ENCODE data around the gene ATP6V1E1.
"Not testable (repeated sequence)": the region's sequence is repeated elsewhere in the genome, so short reads cannot be mapped to it uniquely, and the experiment has no call there.

ATP6V1E1 gene

DNA sequence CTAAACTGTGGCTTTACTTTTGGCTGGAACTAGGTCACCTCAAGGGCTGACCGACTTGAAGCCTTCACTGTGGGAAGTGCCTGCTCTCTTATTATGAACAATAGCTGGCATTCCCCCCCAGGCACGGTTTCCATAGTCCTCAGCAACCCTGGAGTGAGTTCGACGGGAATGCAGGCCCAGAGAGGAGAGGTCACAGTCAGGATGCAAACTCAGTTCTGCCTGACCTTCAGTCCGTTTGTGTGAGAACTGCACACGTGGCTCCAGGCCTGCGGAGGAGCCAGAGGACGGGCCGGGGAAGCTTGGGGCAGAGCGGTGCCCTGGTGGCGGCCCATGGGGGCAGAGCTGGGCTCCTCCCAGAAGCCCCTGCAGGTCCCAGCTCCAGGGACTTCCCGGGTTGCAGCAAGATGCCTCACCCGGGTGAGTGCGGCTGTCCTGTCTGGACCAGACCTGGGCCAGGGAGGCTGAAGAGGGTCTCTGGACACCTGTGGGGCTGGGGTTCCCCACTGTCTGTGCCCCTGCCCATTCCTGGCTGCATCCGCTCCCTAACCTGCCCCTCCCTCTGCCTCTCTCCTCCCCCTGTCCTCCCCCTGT, 48.0 kb downstream of the ATP6V1E1 start:
- no peak for DNase-seq

GRCh38 chr22:17579535-17579981, 49.0 kb downstream of the ATP6V1E1 start:
- no peak for DNase-seq

DNA sequence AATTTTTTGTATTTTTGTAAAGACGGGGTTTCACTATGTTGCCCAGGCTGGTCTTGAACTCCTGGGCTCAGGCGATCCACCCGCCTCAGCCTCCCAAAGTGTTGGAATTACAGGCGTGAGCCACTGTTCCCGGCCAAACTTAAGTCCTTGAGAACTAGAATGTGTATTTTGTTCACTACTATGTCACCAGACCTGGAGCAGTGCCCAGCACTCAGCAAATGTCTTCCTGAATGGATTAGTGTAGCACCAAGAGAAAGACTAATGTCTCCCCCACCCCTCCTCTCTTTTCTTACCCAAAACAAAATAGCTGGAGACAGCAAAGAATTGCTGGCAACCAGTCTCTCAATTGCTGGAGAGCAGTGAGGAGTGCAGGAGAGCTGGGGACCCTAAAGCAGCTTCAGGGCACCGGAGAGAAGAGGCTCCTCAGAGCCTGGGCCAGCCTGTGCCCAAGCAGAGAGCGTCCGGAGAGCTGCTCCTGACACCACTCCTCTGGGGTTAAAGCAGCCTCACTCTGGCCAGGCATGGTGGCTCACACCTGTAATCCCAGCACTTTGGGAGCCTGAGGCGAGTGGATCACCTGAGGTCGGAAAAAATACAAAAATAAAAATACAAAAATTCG, 50.3 kb downstream of the ATP6V1E1 start:
- no peak for DNase-seq

DNA sequence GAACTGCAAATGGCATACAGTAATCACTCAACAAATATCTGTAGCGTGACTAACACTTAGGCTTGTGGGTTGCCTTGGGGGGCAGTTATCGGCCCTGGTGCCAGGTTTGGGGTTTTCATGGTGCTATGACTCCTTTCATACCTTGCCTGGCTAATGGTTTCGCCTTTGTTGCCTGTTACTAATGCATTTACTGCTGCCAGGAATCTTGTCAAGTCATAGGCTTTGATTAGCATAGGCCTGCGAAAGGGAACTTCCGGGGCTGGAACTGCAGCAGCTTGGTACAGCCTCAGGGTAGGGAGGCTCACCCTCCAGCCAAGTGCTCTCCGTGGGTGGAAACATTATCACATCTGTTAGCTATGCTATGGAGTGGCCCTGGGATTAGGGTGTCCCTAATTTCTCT, 52.1 kb downstream of the ATP6V1E1 start:
- no peak for DNase-seq

DNA sequence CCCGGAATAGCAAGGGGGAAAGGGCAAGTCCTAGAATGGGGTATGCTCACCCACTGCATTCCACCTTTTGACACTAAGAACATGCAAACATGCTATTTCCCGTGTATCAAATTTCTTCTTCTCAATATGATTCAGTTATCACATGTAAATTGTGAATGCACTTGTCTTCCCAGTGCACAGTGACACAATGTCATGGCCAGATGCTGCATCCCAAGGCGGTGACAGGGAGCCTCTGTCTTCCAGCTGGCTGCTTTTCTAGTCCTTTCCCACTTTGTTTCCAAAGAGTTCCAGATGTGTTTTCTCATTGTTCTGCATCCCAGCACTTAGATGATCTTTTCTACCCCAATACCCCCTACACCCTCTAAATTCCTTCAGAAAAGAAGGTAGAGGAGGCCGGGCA, 52.9 kb downstream of the ATP6V1E1 start:
- DNase-seq, result no peak

DNA sequence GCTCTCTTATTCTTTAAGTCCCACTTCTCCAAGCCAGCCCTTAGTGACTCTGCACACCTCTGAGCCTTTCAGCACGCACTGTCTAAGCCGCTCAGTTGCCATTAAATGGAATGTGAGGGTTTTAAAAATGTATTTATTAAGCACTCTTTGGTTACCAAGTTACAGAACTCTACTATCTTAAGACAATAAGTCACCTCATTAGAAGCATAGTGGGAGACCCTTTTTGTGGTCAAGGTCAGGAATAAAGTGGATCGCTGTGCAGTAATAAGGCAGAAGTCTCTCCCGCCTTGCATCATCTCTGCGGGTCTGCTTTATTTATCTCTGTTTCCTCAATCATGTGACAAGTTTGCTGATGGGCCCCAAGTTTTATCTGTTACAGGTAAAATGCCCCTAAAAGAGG, 53.4 kb downstream of the ATP6V1E1 start:
- no peak for DNase-seq

DNA sequence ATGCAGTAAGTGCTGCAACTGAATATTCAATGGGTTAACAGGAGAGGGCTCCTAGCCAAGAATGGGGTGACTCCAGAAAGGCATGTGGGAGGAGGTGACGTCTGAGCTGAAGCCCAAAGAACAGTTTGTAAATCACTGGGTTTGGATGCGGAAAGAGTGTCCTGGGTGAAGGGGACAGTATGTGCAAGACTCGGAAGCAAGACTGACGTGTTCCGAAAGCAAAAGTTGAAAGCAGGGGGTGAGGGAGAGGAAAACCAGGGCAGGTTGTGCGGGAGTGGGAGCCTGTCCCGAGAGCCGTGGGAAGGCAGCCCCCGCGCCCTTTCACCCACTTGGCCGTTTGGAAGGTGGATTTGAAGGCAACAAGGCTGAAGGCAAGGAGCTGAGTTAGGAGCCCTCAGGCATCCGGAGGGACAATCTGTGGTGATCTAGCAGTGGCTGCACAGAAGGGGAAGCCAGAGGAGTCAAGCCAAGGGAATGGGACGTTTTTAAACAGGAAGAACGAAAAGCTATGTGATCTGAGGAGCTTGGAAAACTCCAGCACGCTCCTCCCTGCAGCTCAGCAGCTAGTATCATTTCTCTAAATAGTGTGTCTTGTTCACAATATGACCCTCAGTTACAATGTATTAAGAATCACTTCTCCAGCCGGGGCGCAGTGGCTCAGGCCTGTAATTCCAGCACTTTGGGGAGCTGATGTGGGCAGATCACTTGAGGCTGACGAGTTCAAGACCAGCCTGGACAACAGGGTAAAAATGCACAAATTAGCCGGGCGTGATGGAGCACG, 57.5 kb downstream of the ATP6V1E1 start:
- no peak for DNase-seq

GRCh38 chr22:17569971-17570511, 58.5 kb downstream of the ATP6V1E1 start:
- DNase-seq, result no peak

DNA sequence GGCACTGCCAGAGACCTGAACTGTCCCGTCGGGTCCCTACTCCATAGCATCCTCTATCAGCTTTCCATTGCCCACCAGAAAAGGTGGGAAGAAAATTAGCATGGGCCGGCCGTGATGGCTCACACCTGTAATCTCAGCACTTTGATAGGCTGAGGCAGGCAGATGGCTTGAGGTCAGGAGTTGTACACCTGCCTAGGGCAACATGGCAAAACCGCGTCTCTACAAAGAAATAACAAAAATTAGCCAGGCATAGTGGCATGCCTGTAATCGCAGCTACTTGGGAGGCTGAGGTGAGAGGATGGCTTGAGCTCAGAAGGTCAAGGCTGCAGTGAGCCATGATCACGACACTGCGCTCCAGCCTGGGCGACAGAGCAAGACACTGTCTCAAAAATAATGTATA, 61.8 kb downstream of the ATP6V1E1 start:
- DNase-seq, result no peak

DNA sequence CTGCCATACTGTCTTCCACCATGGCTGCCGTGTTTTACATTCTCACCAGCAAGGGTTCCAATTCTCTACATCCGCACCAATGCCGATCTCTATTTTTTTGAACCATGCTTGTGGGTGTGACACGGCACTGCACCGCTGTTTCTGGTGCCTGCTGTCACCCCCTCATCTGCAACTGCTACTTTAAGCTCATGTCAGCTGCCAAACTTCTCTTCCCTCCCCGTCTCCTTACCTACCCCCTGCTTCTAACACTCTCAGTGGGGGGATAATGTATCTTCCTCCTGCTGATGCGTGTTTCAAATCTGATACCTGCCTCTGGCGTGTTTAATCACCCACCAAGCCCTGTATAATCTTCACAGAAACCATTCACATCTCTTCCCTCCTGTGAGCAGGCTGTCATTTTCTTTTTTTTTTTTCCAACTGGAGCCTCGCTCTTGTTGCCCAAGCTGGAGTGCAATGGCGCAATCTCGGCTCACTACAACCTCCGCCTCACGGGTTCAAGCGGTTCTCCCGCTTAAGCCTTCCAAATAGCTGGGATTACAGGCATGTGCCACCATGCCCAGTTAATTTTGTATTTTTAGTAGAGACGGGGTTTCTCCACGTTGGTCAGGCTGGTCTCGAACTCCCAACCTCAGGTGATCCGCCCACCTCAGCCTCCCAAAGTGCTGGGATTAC, 62.4 kb downstream of the ATP6V1E1 start:
- not testable (repeated sequence) for DNase-seq

- DNase-seq, result no peak
Observed at GRCh38 chr22:17563936-17564391, 64.6 kb downstream of the ATP6V1E1 start.

- no peak for DNase-seq
Observed at GRCh38 chr22:17562906-17563870, 65.4 kb downstream of the ATP6V1E1 start, which contains the start of gene SLC25A18. Gene SLC25A18, plus strand, starts transcription at chr22:17563498. Its CDS starts 16,447 bp downstream, at chr22:17579945.

DNA sequence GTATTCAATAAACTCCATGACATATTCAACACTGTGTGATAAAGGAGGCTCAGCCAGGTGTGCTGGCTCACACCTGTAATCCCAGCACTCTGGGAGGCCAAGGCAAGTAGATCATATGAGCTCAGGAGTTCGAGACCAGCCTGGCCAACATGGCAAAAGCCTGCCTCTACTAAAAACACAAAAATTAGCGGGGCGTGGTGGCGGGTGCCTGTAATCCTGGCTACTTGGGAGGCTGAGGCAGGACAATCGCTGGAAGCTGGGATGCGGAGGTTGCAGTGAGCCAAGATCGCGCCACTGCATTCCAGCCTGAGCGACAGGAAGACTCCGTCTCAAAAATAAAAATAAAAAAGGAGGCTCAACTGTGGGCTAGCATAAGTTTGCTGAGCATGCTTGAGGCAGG, 69.4 kb downstream of the ATP6V1E1 start:
- DNase-seq, result no peak

- no peak for DNase-seq
Observed at GRCh38 chr22:17554814-17555213, 73.7 kb downstream of the ATP6V1E1 start.

GRCh38 chr22:17552737-17553136, 75.8 kb downstream of the ATP6V1E1 start:
- DNase-seq, result no peak

GRCh38 chr22:17549655-17550054, 78.9 kb downstream of the ATP6V1E1 start:
- DNase-seq, result no peak

DNA sequence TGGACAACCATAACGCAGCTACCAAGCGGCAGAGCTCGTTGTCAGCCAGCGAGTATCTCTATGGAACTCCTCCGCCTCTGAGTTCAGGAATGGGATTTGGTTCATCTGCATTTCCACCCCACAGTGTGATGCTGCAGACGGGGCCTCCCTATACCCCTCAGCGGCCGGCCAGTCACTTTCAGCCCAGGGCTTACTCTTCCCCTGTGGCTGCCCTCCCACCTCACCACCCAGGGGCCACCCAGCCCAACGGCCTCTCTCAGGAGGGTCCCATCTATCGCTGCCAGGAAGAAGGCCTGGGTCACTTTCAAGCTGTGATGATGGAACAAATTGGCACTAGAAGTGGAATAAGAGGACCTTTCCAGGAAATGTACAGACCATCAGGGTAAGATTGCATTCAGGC, 79.4 kb downstream of the ATP6V1E1 start:
- no peak for DNase-seq

GRCh38 chr22:17548756-17549035, 79.9 kb downstream of the ATP6V1E1 start:
- no peak for DNase-seq

- no peak for DNase-seq
Observed at GRCh38 chr22:17548010-17548755, 80.4 kb downstream of the ATP6V1E1 start.

GRCh38 chr22:17542452-17542851, 86.1 kb downstream of the ATP6V1E1 start:
- no peak for DNase-seq
